GM19025 (cell line): ENCODE data around the gene MUC4.
"Not testable (repeated sequence)": the region's sequence is repeated elsewhere in the genome, so short reads cannot be mapped to it uniquely, and the experiment has no call there.

Experiments
- ATAC-seq: cut with Tn5 transposase; IDR thresholded peaks from one replicate; pipeline ENCODE4 v1.9.1; 2021; ENCODE audit warnings: mild to moderate bottlenecking, low read depth, moderate library complexity; ENCODE audit not compliant: unreplicated experiment

The MUC4 gene

DNA sequence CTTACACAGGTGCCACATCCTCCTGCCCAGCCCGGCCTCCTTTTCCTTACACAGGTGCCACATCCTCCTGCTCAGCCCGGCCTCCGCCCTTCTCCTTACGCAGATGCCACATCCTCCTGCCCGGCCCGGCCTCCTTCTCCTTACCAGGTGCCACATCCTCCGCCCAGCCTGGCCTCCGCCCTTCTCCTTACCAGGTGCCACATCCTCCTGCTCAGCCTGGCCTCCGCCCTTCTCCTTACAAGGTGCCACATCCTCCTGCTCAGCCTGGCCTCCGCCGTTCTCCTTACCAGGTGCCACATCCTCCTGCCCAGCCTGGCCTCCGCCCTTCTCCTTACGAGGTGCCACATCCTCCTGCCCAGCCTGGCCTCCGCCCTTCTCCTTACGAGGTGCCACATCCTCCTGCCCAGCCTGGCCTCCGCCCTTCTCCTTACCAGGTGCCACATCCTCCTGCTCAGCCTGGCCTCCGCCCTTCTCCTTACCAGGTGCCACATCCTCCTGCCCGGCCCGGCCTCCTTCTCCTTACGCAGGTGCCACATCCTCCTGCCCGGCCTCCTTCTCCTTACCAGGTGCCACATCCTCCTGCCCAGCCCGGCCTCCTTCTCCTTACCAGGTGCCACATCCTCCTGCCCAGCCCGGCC, 4.7 kb upstream of the MUC4 start:
- ATAC-seq = not testable (repeated sequence)

DNA sequence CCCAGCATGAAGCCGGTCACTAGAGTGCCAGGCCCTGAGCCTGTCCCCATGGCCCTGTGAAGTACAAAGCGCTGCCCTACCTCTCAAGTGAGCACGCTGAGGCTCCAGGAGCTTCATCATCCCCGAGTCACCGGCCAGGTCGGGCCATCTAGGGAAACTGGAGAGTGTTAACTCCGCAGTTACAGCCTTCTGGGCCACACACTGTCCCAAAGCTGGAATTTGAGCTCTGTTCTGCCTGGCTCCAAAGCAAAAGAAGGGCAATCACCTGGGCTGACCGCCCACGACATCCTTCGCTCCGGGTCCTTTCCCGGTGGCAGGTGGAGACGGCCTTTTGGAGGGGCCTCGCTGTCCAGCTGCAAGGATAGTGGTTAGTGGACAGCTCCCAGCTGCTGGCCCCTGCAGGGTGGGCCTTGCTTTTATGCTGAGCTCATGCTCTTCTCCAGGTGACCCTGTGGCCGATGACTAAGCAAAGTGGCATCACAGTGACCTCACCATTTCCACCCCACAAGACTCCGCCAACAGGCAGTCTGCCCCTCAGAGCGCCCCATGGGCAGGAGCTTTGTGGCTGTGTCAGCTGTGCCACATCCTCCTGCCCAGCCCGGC, 3.5 kb upstream of the MUC4 start:
- no peak for ATAC-seq

DNA sequence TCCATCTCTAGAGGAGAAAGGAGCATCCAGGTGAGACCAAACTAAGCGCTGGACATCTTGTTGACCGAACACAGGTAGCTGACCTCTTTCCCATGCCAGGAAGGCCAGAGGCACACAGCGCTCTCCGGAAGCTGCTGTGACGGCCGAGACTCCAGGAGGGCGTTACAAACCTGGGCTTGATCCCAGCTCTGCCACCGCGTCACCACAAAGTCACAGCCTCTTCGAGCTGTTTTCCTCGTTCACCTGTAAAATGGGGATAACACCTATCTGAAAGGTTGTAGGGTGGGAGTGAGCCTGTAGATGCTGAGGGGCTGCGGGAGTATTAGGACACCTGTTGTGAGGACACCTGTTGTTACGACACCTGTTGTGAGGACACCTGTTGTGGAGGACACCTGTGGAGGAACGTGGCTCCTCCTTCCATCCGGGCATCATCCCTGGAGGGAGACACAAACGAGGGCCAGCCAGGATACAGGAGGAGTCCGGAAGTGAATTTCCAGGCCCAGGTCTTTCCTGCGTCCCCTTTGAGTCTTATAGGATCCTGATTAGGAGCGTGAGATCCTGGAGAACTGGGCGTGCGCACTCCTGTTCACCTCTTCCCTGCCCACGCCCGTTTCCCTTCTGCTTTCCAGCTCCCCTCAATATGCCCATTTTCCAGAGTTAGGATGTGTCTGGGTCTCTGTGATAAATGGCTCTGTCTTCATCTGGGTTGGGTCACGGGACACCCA, 2.3 kb upstream of the MUC4 start:
- no peak for ATAC-seq

DNA sequence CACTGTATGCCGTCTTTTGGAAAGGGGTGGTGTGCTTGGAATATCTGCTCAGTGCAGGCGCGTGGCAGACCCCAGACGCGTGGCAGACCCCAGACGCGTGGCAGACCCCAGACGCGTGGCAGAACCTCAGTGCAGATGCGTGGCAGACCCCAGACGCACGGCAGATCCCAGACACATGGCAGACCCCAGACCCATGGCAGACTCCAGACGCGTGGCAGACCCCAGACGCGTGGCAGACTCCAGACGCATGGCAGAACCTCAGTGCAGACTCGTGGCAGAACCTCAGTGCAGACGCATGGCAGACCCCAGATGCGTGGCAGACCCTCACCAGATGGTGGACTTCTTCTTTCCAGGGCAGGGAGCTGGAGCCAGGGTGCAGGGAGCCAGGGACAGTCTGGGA, 637 bp upstream of the MUC4 start:
- ATAC-seq = no peak

DNA sequence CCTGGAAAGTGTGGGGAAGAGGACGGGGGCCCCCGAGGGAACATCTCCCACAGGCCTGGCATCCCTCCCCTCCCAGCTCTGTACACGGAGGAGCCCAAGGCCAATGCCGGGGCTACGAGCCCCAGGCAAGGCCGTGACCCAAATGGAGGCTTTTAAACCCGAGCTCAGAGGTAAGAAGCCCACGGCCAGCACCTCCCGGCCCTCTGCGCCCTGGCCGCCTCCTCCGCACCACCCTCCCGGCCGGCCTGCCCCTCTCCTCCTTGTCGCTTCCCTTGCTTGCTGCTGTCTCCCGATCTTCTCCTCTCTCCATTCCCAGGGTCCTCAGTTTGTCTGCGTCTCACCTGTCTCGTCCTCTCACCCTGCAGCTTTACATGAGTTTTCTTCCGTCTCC, 1.3 kb downstream of the MUC4 start:
- ATAC-seq = no peak

DNA sequence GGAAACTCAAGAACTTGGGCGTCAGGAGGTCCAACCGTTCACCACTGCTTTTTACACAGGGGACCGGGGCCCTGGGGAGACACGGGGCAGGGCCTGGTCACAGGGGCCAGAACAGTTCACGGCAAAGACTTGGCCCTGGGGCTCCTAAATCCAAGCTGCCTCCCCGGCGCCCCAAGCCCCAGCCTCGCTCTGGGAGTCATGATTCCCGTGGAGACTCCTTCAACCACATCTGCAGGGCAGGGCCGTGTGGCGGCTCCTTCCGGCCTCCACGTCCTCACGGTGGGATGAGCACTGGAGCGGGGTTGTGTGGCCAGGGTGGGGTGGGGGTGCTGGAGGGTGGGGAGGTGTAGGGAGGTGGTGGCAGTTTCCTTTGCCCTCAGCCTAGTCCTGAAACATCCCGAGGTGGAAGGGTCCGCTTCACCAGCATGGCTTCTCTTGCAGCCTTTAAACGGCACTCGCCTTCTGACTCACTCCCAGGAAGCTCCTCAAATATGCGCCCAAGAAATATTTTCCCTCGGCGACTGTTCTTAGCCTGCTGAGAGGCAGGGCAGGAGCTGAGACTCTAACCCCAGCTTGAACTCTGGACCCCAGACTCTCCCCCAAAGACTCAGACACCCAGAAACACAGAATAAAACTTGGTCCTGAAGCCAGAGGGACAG, 1.8 kb downstream of the MUC4 start:
- no peak for ATAC-seq

DNA sequence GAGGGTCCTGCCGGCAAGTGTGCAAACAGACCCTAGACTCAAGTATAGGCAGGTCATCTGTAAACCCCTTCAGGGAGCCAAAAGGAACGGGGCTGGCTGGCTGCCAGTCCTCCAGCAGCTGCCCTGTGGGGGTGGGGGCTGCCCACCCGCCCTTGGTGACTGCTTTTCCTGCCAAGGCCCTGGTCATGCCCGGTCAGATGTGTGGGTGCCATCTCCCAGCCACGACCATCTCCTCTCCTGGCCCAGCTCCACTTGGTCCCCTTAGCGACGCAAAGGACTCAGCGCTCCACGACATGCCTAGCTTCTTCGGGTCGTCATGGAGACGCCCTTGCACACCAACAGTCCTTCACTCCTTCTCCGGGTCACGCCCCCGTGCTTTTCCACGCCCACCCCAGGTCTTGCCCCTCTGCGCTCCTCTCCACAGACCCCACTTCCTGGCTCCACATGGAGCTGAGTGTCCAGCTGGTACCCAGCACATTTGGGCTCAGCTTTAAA, 2.4 kb downstream of the MUC4 start:
- no peak for ATAC-seq

DNA sequence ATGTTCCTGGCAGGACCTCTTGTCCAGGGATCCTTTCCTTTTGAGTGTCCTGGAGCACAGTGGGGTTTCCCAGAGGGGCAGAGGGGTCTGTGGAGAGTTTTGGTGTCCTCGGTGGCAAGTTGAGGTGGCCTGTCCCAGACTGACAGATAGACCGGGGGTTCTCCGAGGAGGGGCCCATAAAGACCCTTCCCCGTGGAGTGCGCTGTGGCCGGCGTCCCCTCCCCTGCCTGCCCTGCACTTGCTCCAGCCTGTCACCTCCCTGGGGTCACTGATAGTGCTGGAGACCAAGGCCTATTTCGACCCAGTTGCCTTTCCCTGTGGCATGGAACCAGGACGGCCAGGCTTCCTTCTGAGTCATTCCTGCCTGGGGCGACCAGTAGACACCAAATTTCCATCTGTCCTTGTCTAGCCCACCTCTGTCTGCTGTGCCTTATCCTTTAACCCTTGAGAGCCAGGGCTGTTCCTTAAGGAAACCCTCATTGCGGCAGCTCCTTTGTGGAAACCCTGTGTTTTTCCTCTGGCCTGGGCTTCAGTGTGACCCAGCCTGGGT, 2.9 kb downstream of the MUC4 start:
- no peak for ATAC-seq

DNA sequence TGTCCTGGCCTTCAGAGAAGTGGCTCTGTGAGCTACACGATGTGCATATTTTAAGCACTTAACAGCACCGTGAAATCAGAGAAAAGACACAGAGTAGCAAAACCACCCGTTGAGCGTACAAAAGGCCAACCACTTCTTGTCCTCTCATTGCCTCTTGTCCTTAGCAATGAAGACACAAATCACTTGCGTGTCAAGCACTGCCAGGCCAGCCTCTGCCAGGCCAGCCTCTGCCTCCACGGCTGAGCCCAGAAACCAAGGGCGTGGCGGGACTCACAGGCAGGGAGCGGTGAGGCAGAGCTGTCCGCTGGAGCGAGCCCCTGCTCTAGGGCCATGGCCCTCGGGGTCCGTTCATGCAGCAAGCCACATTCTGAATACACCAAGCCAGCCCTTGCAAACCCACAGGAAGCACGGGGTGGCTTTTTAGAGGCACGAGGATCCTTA, 4.0 kb downstream of the MUC4 start:
- no peak for ATAC-seq

DNA sequence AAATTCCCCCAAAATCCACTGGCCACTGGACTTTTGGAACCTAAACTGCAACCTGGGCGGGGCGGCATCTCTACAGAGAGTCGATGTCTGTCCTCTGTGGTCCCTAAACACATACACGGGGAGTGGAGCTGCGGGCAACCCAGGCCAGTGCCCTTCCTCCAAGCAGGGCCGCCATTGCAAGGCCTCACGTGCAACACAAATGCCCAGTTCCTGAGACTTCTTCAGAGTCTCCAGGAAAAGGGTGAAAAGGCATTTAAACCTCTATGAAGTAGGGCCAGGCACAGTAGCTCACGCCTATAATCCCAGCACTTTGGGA, 4.9 kb downstream of the MUC4 start:
- no peak for ATAC-seq

DNA sequence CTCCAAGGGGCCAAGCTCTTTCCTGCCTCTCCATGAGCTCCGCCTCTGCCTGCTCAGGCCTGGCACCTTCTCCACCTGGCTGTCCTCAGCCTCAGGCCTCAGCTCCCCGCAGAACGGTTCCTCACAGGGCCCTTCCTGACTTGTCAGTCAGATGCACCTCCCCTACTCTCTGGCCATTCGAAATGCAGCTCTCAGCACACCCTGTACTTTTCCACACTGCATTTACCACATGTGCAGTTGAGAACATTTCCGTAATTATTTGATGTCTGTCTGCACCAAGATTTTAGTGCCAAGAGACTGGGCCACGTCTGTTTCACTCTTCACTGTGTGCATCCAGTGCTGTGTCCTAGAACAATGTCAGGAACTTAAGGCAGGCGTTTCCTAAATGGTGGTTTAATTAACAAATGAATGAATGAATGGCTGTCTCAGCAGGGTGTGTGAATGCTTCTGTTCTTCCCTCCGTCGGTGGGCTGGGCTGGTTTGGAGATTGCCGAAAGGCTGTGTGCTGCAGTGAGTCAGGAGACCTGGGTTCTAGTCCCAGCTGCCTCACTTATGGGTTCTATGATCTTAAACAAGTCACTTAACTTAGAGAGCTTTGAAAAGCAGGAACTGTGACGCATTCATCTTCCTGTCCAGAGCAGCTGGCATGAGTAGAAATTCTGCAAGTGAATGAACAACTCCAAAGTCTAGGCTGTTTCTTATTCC, 5.4 kb downstream of the MUC4 start:
- ATAC-seq = no peak

DNA sequence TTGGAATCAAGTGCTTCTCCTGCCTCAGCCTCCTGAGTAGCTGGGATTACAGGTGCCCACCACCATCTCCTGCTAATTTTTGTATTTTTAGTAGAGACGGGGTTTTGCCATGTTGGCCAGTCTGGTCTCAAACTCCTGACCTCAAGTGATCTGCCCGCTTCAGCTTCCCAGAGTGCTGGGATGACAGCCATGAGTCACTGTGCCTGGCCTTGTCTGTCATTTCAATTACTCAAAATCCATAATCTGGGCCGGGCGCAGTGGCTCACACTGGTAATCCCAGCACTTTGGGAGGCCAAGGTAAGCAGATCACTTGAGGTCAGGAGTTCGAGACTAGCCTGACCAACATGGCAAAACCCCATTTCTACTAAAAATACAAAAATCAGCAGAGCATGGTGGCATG, 6.1 kb downstream of the MUC4 start:
- ATAC-seq = not testable (repeated sequence)

DNA sequence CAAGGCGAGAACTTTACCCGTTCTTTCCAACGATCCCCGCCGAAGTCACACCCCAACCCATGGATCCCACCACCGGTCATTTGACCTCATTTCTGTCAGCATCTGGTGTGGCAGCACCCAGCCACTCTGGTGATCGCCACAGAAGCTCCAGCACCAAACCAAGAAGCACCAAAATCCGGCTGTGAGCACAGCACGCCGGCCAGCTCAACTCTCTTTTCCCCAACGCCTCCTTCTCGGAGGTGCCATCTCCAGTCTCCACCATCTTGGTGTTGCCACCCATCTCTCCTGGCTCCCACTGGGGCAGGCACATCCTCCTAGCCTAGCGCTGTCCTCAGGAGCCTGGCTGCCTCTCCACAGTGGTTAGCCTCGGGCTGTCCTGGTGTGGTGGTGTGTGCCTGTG, 6.5 kb downstream of the MUC4 start:
- ATAC-seq = no peak

DNA sequence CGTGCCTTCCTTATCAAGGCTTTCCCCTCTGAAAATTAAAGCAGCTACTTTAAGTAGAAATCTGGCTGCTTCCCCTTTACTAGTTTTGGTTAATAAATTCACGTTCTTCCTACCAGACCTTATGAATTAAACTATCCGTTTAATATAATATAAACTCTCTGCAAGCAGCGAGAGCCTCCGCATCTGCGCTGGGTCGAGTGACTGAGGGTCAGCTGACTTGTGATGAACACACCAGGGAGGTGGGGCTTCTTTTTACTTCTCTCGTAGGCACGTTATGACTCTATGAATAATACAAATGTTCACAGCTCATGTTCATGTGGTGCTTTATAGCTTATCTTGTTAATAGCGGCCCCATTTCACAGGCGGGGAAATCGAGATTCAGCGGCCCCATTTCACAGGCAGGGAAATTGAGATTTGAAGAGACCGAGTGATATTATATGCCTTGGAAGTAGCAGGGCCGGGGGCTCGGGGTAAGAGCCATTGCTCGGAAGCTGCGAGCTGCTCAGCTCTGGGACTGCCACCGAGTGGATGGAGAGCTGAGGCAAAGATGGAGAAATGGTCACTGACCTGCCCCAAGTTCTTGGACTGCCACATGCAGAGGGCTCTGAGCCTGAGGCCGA, 8.3 kb downstream of the MUC4 start:
- ATAC-seq = no peak

DNA sequence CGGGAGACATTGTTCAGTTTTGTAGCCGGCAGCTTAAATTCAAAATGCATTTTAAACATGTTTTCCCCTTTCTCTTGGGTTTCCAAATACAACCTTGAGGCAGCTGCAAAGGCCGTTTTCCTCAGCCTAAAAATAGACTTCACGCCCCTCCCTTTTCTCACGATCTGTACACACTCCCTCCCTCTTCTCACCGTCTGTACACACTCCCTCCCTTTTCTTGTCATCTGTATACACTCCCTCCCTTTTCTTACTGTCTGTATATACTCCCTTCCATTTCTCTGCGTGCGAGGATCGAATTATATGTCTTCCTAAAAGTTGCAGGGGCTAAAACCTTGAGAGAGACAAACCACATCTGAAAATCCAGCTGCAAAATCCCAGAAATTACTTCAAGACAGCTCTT, 8.9 kb downstream of the MUC4 start:
- ATAC-seq = no peak

DNA sequence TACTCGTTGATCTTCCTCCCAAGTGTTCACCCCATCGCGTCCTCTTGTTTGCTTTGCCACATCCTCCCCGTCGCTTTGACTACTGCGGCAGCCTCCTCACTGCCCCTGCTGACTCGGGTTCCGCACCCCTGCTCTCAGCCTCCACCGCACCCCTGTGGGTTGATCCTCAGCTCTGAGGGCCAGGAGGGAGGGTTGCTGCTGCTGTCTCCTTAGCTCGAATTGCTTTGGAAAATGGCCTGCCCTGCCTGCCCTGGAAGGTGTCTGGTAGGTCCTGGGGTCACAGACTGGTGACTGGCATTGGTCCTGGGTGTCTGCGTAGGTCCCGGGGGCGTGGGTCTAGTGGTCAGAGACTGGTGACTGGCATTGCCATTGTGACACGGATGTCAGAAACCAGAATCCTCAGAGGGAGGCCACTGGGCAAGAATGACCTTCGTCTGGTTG, 9.4 kb downstream of the MUC4 start:
- no peak for ATAC-seq

DNA sequence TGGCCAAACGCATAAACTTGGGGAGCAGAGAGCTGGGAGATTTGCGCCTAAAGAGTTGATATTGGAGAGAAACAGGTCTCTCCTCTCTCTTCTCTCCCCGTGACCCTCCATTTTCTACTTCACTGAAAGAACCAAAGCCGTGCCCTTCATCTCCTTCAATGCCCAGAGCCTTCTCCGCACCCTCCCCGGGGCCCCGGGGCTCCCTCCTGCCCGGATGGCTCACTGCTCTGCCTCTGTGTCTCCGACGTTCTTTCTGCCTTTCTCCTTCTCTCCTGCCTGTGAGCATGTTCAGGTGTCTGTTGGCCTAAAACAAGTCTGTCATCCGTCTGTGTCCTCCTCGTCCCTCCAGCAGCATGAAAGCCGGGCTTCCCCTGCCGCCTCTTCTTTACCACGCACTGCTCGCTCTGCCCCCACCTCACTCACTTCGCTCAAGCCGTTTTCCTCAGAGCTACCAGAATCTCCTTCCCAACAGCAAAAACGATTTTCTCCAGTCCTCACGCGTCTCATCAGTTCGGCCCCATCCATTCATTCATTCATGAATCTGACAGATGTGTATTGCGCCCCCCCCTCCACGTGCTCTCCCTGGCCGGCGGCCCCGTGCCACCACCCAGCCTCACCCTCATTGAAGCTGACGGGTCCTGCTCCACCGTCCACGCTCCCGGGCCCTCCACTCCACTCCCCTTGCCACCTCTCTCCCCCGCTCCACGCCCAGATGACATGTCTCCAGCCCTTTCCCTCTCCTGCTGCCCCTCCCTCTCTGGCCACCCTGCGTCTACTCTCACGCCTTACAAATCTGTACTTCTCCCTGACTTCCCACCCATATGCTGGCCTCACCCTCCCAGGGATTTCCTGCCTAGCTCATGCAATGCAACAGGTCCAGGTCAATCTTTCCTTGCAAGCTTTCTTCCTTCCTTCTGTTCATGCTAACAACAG, 10.2 kb downstream of the MUC4 start:
- no peak for ATAC-seq

DNA sequence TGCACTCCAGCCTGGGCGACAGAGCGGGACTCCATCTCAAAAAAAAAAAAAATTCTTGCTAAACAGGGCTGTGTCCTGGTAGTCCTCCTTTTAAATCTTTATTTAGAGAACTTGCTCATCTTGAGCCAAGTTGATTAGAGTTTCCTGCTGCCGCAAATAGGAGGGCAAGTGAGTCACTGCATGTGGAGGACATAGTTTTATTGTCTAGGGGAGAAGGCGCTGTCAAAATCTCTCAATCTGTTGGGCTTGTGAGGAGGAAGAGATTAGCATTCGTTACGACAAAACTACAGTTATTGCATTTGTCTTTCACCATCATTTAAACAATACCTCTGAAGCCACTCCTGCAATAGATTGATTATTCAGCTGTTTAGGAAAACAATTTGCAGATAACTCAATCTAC, 11.5 kb downstream of the MUC4 start:
- no peak for ATAC-seq

DNA sequence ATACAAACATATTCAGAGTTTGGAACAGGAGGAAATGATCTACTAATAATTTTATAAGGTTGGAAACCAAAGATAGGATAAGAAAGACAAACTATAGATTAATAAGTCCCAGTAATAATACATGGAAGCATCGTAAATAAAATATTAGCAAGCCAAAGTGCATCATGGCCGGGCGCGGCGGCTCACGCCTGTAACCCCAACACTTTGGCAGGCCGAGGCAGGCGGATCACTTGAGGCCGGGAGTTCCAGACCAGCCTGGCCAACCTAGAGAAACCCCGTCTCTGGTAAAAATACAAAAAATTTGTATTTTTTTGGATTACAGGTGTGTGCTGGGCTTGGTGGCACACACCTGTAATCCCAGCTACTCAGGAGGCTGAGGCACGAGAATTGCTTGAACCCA, 14.9 kb downstream of the MUC4 start:
- no peak for ATAC-seq
